Stimulated activated CD4-positive, alpha-beta T cell treated with anti-CD3 and anti-CD28 coated beads, Interleukin-4, amount 100 ng/mL, for 48 hours (primary cell): ENCODE measurements around the gene BFSP2.

ENCODE experiments used
- DNase-seq, 2 donors: peaks; one replicate each; pipeline ENCODE4 v3.0.0-alpha.2; 2020; ENCODE audit warnings: low read depth in 2 of 2

The BFSP2 gene

GRCh38 chr3:133418361-133418760 lies 18.5 kb downstream of the BFSP2 start:
- DNase-seq = no peak

GRCh38 chr3:133419151-133419909 lies 19.5 kb downstream of the BFSP2 start:
- no peak for DNase-seq

DNA sequence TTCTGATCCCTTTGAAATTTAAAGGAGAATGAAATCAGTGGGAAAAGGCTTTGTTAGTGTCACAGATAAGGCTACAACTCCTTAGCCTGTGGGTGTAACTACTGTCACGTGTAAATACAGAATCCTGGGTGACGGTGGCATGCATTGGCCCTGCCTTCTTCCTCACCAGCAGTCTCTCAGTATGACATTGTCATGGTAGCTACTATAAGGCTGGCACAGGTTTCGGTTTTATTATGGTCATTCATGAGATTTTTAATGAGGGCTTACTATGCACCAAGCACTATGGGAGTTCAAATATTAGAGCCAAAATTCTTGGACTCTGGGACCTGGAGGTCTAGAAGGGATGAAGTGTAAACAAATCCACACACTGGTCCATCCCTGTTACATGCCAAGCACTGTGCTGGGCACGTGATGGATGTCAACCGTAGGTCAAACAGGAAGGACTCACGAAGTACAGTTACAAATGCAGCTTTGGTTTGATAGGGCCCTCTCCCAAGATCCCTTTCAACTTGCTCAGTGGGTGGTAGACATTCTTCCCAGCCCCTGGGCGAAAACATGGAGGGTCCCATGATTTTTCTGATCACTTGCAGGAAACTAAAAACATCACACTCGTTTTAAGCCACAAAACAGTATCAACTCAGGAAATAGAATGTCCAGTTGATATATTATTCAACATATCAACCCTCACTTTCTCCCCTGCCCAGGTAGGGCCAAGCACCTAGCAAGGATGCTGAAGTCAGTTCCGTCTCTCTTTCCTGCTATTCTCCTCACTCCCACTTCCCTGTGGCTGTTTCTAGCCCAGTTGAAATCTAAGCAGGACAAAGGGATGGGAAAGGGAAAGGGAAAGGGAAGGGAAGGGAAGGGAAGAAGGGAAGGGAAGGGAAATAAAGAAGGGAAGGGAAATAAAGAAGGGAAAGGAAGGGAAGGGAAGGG lies 25.3 kb downstream of the BFSP2 start:
- no peak for DNase-seq

GRCh38 chr3:133425898-133426297 lies 26.0 kb downstream of the BFSP2 start:
- DNase-seq = no peak

DNA sequence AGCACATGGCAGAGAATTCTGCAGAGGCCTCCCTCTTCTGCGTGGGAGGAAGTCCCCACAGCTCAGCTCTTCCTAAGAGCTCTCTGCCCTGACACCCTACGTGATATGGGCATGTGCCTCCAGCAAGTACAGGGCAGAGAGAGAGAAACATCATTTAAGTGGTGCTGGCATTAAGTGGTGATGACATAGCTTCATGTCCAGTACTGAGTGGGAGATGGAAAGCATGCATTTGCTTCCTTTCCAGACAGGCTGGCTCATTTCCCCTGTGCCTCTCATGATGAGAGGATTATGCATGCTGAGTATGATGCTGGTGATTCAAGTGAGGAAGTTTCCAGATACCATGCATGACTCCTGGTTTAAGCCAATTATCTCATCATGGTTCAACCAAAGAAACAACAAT lies 26.9 kb downstream of the BFSP2 start:
- DNase-seq = no peak

- no peak for DNase-seq
These were observed 28.7 kb downstream of the BFSP2 start for GRCh38 chr3:133428552-133428951.

DNA sequence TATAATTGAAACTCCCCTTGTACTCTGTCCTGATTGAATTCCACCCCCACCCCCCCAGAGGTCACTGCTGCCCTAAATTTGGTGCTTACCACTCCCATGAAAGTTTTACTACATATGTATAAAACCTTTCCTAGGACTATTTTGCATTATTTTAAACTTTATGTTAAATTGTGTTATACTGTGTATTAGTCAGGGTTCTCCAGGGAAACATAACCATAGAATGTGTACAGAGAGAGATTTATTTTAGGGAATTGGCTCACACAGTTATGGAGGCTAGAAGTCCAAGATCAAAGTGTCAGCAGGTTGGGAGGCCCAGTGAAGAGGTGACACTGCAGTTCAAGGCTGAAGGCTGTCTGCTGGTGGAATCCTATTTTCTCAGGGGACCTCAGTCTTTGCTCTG lies 29.2 kb downstream of the BFSP2 start:
- DNase-seq = no peak

- no peak for DNase-seq
These were observed 39.7 kb downstream of the BFSP2 start for GRCh38 chr3:133439563-133439962.

DNA sequence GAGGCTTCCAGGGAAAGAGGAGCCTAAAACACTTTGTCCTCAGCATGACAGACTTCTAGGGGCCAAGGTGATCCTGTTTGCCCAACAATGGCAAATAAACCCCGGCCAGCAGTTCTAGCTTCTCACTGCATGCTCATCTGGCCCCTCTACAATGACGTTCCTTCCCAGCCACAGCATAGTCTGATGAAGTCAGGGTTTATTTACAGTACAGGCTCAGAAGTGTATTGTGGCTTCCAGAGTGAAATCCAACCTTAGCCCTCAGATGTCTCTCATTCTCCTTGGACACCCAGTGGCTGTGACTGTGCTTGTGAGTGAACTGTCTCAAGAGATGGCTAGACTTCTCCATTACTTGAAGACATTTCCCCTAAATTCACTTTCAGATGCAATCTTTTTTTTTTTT lies 40.8 kb downstream of the BFSP2 start:
- no peak for DNase-seq

DNA sequence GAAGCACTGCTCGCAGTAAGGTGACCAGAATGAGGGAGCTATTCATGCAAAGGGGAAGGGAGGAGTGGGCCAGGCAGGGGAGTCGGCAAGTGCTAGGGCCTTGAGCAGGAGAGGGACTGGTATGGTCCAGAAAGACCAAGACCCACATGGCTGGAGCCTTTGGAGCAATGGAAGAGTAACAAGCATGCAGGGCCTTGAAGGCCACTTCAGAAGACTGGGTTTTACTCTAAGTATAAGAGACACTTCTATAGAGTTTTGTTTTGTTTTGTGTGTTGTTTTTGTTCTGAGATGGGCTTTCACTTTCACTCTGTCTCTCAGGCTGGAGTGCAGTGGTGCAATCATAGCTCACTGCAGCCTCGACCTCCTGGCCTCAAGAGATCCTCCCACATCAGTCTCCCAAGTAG lies 42.0 kb downstream of the BFSP2 start:
- DNase-seq = no peak

DNA sequence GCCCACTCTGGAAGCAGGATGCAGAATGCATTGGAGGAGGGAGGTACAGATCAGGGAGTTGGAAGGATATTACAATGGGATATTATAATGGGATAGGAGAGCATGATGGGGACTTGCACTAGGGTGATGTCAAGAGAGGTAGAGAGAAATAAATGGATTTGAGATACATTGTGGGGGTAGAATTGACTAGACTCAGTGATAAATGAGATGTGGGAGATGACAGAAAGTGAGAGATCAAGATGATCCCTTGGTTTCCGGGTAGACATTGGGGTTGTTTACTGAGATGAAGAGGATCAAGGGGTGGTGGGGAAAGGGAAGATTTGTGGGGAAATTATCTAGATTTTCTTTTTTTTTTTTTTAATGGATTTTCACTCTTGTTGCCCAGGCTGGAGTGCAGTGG lies 42.7 kb downstream of the BFSP2 start:
- DNase-seq = no peak

DNA sequence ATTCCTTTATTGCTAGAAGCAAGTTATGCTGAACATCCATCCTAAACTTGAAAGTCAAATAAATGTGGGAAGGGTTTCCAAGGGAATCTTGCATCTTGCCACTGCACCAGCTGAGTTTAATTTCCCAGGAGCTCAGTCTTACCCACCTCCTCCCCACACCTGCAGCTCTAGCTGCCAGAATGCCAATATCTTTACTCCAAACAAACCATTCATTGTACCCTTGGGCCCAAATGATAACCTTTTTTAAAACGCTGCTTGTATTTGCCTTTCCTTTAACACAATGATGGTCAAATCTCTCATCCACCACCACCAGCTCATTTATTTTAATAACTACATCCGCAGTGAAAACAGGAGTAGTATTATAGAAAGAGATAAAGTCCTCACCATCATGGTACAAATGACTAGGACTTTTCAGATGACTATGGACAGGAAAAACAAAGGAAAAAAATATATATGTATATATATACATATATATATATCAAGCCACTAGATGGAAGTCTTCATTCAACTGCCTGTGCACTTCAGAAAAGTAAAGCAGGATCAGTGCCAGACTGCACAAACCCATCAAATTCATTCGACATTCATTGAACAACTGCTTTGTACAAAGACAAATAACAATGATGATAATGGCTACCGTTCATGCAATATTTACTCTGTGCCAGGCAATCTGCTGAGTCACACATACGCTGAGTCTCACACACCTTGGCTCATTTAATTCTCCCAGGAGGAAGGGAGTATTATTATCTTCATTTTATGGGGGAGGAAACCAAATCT lies 44.0 kb downstream of the BFSP2 start:
- DNase-seq = no peak

GRCh38 chr3:133444423-133444774 lies 44.5 kb downstream of the BFSP2 start:
- DNase-seq = no peak

DNA sequence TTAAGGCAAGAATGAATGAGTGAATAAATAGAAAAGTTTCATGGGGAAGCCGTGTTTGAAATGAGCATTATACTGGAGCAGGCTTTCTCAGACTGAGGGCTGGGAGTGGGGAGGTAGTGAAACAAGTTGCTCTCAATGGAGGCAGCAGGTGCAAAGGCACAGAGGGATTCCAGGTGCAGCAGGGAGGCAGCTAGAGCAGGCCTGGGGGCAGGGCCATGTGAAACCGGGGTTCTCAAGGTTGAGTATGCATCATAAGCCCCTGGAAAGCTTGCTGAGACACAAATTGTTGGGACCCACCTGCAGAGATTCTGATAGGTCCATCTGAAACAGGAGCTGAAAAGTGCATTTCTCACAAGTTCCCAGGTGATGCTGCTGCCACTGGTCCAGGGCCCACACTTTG lies 45.3 kb downstream of the BFSP2 start:
- DNase-seq = no peak

GRCh38 chr3:133447750-133448477 lies 48.1 kb downstream of the BFSP2 start:
- DNase-seq = no peak

DNA sequence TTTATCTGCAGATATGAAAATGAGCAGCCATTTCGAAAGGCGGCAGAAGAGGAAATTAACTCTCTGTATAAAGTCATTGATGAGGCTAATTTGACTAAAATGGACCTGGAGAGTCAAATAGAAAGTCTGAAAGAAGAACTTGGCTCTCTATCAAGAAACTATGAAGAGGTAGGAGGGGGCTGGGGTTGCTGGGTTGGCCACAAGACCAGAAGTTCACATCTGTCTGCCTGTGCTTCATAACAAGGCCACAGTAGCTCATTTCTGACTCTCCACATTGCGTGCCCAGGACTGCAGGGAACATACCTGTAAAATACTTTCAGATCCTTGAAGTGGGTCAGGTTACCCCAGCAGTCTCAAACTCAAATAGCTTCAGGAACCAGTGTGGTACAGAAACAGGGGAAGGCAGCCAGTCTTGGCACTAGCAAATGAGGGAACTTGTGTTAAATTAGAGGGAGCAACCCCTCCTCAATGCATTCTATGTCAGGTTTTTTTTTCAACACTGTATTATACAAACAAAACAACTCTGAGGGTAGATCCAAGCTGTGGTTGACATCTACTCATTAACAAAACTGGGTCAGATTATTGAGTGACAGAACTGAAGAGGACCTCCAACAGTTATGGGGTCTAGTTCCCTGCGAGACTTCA lies 48.7 kb downstream of the BFSP2 start:
- DNase-seq = peak; percentile 38 to 66

GRCh38 chr3:133451309-133451708 lies 51.5 kb downstream of the BFSP2 start:
- no peak for DNase-seq

DNA sequence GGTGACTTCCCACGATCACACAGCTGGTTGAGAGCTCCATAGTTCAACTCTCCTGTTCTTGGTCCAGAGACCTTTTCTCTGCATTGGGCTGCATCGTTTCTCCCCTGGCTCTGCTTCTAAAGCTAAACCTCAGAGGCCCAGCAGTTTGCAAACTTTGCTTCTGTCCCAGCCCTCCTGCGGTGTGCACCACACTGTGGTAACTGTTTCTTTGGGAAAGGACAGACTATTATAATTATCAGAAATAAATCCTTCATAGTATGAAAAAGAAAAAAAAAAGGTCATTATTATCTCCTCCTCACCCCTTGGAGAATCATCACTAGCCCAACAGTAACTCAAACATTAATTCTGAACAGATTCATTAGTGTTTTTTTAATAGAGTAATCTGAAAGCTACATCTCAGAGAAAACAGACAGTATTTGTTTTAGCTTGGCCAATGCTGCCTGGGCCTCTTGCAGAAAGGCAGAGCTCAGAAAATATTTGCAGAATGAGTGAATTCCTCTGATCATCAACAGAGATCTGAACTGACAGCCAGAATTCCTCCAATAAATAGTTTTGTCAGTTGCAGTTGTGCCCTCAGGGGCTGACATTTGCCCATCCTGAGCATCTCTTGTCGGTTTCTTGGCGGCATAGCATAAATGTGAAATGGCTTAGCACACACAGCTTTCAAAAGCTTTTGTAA lies 52.9 kb downstream of the BFSP2 start:
- DNase-seq = no peak

GRCh38 chr3:133453383-133453782 lies 53.5 kb downstream of the BFSP2 start:
- no peak for DNase-seq

DNA sequence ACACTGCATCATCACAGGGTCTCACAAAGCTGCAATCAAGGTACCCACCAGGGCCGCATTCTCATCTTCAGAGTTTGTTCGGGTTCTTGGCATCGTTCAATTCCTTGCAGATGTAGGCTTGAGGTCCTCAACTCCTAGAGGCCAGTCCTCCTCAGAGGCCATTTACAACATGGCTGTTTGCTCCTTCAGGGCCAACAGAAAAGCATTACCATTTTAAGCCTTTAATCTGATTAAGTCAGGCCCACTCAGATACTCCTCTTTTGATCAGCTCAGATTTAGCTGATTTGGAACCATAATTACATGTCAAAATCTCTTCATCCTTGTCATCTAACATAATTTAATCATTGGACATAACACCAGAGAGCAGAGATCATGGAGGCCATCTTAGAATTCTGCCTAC lies 55.4 kb downstream of the BFSP2 start:
- DNase-seq = no peak

- DNase-seq = no peak
These were observed 56.1 kb downstream of the BFSP2 start for GRCh38 chr3:133455960-133456359.
